HL-60/S4 treated with retinoic acid at 250 ng/mL for 4 days and 3 days (cell line): Measurements from ENCODE around the gene ZBED5.

Source experiments
- in situ Hi-C: fragments of 300-500 bp; cut with MboI; formaldehyde crosslinking; loops from 2 replicates; pipeline ENCODE4 v1.7.0; 2022; ENCODE audit warnings: low sequenced_read_pairs

The ZBED5 gene

GRCh38 chr11:10881892-10882291 is 24.0 kb upstream of the ZBED5 start:
- in situ Hi-C loops: no loop called here

DNA sequence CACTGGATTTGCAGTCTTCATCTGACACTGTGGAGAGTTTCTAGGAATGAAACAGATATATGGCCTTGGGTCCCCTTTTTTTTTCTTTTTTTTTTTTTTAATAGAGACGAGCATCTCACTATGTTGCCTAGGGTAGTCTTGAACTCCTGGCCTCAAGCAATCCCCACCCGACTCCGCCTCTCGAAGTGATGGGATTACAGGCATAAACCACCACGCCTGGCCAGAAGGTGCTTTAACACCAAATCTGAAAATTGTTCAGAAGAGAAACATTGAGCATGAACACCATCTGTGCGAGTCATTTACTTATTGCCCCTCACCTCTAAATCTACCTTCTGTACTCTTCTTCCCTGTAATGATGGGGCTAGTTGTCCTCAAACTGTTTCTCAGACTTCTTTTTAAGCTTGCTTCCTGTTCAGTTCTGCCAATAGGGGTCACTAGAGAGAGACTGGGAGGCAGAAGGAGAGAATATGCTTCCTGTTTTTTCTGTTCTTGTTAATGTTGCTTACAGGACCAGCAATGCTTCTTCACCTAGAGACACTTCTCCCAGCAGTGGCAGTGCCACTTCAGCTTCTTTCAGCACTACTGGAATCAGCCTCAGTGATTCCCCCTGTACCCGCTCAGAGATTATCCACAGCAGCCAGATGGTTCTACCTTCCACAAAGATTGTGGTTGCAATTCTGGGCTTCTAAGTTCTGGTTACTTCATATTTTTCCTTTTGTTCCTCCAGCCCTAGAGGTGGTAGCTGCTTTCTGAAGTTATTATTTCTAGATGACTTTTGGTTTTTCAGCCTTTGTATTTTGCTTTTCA is 20.8 kb upstream of the ZBED5 start:
- in situ Hi-C loops: no loop called here

GRCh38 chr11:10876158-10876557 is 18.3 kb upstream of the ZBED5 start:
- in situ Hi-C loops: no loop called here

DNA sequence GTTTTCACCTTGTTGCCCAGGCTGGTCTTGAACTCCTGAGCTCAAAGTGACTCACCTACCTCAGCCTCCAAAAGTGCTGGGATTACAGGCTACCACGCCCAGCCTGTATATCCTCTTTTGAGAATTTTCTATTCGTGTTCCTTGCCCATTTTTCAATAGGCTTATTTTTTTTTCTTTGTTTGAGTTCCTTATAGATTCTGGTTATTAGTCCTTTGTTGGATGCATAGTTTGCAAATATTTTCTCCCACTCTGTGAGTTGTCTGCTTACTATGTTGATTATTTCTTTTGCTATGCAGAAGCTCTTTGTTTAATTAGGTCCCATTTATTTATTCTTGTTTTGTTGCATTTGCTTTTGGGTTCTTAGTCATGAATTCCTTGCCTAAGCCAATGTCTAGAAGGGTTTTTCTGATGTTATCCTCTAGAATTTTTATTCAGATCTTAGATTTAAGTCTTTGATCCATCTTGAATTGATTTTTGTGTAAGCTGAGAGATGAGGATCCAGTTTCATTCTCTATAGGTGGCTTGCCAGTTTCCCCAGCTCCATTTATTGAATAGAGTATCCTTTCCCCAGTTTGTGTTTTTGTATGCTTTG is 17.7 kb upstream of the ZBED5 start:
- in situ Hi-C loops: no loop called here

DNA sequence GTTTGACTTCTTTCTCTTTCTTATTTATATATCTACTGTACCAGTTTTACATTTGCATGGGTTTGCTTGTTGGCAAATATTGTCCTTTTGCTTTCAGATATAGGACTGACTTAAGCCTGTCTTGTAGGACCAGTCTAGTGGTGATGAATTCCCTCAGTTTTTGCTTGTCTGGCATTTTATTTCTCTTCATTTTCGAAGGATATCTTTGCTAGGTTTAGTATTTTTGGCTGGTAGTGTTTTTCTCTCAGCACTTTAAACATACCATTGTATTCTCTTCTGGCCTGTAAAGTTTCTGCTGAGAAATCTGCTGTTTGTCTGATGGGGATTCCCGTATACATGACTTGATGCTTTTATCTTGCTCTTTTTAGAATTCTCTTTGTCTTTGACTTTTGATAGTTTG is 14.2 kb upstream of the ZBED5 start:
- in situ Hi-C loops: no loop called here

DNA sequence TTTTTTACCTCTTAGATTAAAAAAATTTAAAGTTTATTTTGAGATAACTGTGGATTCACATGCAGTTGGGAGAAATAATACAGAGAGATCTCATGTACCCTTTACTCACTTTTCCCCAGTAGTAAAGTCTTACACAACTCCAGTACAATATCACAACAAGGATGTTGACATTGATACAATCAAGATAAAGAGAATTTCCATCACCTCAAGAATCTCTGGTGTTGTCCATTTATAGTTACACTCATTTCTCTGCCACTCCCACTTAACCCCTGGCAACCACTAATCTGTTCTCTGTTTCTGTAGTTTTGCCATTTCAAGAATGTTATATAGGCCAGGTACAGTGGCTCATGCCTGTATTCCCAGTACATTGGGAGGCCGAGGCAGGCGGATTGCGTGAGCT is 10.5 kb upstream of the ZBED5 start:
- in situ Hi-C loops: no loop called here

DNA sequence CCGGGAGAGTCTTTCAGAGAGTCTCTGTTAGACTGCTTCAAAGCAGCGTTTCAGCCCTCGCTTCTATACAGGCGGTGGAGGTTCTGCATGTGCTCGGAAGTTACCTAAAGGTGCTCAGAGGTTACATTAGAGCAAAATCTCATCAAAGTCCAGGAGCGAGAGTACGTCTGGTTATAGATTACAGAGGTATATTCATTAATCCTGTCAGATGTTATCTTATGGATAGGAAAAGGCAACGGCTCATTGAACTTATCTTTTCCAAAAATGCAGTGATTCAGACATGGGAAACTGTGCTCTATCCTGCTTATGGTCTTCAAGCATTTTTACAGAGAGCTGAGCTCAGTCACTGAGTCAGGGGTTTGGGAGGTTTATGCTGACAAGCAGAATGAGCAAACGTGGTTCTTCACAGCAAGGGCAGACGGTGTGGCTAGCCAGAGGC is 9.1 kb upstream of the ZBED5 start:
- in situ Hi-C loops: no loop called here

- in situ Hi-C loops: no loop called here
Observed at GRCh38 chr11:10865837-10866270, 8.0 kb upstream of the ZBED5 start.

DNA sequence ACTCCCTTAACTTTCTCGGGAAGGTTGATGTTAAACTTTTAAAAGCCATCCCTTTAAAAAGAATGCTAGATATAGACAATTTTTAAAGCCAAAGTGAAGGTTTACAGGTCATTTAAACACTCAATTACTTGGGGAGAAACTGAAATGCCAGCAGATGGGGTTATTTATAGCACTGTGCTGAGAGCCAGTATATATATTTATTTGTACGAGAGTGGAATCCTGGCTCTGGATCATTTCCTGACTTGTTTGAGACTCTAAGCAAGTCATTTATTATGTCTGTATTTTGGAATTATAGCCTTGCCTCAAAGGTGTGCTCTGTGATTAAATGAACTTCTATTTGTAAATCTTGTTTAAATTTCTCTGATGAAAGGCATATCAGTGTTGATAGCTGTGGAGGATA is 6.8 kb upstream of the ZBED5 start:
- in situ Hi-C loops: no loop called here

DNA sequence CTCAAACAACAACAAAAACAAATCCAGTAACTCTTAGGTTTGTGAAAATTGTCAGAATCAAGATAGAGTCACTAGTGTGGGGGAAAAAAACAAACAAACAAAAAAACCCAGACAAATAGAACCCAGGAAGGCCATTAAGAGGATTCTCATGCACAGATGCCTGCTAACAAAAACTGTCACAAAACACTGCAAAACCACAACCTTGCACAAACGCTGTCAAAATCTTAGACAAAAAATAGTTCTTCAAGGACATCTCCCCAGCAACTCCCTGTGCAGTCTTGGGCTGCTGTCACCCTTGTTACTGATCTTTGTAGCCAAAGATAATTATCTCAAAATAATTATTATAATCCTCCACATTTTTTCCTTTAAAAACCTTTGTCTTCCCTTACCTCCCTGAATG is 4.6 kb upstream of the ZBED5 start:
- in situ Hi-C loops: no loop called here

DNA sequence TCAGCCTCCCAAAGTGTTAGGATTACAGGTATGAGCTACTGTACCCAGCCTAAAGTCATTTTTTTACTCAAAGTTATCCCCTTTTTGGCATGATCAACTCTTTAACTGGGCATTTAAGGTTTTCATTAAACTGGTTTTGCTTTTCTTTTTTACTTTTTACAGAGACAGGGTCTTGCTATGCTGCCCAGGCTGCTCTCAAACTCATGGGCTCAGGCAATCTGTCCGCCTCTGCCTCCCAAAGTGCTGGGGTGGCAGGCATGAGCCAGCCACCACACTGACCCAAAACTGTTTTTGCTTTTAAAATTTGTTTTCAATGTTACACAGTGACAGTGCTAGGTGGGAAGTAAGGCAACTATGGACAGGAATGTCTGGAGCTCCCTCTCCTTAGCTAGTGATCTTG is 3.9 kb upstream of the ZBED5 start:
- in situ Hi-C loops: no loop called here

- in situ Hi-C loops: no loop called here
Observed at GRCh38 chr11:10861047-10861446, 3.2 kb upstream of the ZBED5 start.

DNA sequence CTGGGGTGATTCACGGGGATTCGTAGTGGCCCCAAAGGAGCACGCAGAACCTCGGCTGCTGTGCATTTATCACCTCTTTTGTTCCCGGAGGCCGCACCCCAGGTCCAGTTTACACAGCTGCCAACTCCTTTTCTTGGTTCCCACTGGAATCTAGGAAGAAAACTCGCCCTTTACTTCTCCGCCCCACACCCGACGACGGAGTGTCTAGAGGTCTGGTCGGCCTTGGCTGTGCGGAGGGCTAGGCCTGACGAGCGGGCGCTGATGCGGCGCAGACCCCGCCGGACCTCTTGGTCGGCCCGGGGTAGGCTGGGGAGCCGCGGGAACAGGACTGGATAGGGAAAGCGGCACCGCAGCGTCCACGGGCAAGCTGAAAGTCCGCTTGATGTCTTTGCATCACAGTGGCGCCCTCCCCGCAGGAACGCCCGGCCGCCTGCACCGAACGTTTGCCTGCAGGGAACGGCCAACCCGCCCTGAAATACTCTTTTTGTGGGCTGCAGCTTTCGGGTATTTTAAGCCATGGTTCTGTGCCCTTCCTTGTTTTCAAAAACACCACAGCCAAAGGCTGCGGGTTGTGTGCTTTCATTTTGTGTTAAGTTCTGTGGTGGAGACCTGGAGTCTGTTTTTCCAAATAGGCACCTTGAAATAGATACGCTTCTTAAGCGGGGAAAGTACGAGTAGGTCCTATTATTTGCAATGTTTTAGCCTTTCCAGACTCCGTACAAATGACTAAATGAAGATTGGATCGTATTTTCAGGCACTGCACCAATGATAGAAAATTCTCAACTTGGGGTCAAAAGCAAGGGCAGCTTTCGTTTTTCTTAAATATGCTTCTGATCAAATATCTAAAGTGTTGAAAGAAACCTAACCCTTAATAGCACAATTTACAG is 829 bp upstream of the ZBED5 start:
- in situ Hi-C loops: no loop called here

- in situ Hi-C loops: no loop called here
Observed at GRCh38 chr11:10857459-10857708, 469 bp downstream of the ZBED5 start.

DNA sequence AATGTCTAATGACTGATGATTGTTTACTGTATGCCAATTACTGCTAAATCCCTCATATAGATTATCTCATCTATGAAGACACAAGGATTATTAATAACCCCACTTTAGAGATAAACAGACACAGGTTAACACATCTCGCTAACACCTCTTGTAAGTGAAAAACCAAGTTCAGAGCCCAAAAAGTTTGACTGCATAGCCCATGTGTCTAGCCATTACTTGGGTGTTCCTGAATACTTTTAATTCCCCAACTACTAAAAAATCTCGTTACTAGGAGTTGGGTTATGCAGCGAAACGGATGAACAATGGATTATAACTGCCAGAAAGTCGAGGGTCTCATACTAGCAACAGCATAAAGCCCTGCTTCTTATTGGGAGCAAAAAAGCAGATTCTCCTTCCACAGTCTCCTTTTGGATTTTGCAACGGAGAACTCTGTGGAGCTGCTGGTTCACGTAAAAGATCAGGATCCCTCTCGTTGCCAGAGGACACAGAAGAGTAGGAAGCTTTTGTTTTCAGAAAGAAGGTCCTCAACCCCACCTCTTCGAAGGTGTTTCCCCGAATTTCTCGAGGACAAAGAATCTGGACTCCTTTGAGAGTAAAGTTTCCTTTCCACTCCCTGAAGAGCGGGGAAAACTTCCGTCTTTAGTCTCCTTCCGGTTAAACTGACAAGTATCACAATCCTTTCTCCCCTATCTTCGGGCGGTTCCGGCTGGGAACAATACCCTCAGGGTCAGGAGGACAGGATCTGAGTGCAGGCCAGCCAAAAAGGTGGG is 979 bp downstream of the ZBED5 start:
- in situ Hi-C loops: no loop called here

DNA sequence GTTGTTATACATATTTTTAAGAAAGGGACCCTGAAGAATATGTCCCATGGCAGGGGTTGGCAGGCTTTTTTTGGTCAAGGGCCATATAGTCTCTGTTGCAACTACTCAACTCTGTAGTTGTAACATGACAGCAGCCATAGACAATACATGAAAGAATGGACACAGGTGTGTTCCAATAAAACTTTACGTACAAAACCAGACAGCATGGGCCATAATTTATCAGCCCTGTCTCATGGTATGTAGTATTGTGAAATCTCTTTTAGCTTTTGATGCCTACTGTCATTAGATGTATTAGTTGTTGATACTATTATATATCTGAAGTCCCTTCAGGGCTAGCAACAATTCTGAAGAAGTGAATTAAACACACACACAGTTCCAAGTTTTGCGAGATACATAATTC is 2.6 kb downstream of the ZBED5 start:
- in situ Hi-C loops: no loop called here

DNA sequence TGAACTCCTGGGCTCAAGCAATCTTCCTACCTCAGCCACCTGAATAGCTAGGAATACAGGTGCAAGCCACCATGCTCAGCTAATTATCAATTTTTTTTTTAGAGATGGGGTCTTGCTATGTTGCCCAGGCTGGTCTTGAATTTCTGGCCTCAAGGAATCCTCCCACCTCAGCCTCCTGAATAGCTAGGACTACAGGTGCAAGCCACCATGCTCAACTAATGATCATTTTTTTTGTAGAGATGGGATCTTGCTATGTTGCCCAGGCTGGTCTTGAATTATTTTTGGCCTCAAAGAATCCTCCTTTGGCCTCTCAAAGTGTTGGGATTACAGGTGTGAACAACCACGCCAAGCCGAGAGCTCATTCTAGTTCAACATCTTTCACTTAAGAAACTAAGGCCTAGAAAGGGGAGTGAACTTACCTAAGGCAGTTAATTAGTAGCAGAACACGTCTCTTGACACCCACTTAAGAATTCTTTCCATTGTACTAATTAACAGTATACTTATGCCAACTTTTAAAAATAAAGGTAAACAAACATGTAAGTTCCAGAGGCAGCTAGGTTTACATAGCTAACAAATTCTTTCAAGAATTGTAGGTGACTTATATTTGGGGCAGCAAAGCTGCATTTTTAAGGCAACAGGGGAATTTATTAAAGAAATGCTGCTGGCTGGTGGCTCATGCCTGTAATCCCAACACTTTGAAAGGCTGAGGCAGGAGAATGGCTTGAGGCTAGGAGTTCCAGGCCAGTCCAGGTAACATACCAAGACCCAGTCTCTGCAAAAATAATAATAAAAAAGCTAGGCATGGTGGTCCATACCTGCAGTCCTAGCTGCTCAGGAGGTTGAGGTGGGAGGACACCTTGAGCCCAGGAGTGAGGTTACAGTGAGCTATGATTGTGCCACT is 9.6 kb downstream of the ZBED5 start:
- in situ Hi-C loops: no loop called here

DNA sequence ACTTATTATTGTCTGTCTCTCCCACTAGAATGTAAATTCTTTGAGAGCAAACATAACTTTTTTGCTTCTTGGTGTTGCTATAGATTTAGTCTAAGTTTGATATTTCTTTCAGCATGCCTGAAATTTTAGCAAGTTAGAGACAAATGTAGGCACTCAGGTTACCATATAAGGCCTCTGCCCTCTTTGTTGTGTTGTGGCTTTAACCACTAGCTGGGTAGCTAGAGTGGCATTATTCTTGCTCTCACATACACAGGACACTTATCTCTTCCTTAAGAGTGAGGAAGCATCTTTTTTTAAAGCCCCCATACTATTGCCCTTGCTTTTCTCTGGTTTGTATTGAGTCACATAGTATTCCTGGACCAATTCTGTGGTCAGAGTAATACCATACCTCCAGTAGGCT is 11.2 kb downstream of the ZBED5 start:
- in situ Hi-C loops: no loop called here

GRCh38 chr11:10845589-10845988 is 12.3 kb downstream of the ZBED5 start:
- in situ Hi-C loops: no loop called here

DNA sequence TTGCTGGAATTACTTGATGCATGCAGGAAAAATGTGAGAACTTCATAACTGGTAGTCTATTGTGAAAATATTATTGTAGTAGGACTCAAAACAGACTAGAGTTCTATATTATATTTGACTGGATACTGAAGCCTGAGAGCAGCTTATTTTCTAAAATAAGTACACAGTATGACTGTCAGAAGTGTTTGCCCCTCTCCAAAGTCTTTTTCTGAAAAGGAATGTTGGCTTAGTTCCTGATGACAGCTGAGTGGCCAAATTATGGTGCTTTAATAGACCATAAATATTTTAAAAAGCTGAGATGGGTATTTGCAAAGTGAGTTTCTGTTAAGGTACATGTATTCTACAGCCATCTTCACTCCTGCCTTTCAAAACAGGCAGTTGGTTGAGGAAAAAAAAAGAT is 13.1 kb downstream of the ZBED5 start:
- in situ Hi-C loops: no loop called here
